Spleen (tissue), 11 donors: Measurements from ENCODE around the gene MYADM. TPM values are rescaled to one million over a fixed set of nuclear protein-coding genes. Genes with fewer than 3 reads are reported as not detected.
A peak's percentile ranks its signal among the peaks of the same experiment; 100 is the strongest.

Source experiments
- DNase-seq: peaks from one replicate; pipeline ENCODE4 v3.0.0-alpha.2; 2020
- H3K27ac ChIP-seq, 8 donors: fragments of 200-600 bp; sonication (generic) in 7 of 8; 1 replicate in 4 of 8; 2 replicates in 4 of 8; pipeline versions ENCODE4 v1.5.0 to v1.8.0; 2016 to 2021; ENCODE audit warnings: inconsistent platforms in 4 of 8, mild to moderate bottlenecking in 4 of 8, moderate library complexity in 1 of 8
- H3K27me3 ChIP-seq, 7 donors: fragments of 200-600 bp; sonication (generic) in 6 of 7; replicated peaks in 1 of 7; 1 replicate in 4 of 7; 2 replicates in 3 of 7; pipeline versions ENCODE4 v1.5.0 to v1.8.0; 2016 to 2021; ENCODE audit warnings: inconsistent platforms in 3 of 7, mild to moderate bottlenecking in 1 of 7
- H3K36me3 ChIP-seq, 6 donors: fragments of 200-600 bp; sonication (generic) in 5 of 6; 1 replicate in 4 of 6; 2 replicates in 2 of 6; pipeline versions ENCODE4 v1.5.0 to v1.8.0; 2016 to 2021; ENCODE audit warnings: inconsistent platforms in 2 of 6
- H3K4me1 ChIP-seq, 6 donors: fragments of 200-600 bp; sonication (generic) in 5 of 6; 1 replicate in 3 of 6; 2 replicates in 3 of 6; pipeline versions ENCODE4 v1.5.0 to v1.8.0; 2016 to 2021; ENCODE audit warnings: inconsistent platforms in 3 of 6
- H3K4me3 ChIP-seq, 8 donors: fragments of 200-600 bp; sonication (generic) in 7 of 8; 1 replicate in 4 of 8; 2 replicates in 4 of 8; pipeline versions ENCODE4 v1.5.0 to v1.8.0; 2016 to 2021; ENCODE audit warnings: inconsistent platforms in 4 of 8, mild to moderate bottlenecking in 4 of 8, moderate library complexity in 2 of 8
- H3K9me3 ChIP-seq, 8 donors: fragments of 200-600 bp; sonication (generic) in 7 of 8; 1 replicate in 4 of 8; 2 replicates in 4 of 8; pipeline versions ENCODE4 v1.5.0 to v1.8.0; 2016 to 2021; ENCODE audit warnings: inconsistent platforms in 4 of 8
- POLR2A ChIP-seq, 3 donors: fragments of 450-650 bp; IDR thresholded peaks; one replicate each; pipeline ENCODE4 v1.5.1; 2017; ENCODE audit warnings: antibody characterized with exemption in 3 of 3, mild to moderate bottlenecking in 1 of 3
- POLR2AphosphoS5 ChIP-seq, 3 donors: sonication (generic); formaldehyde crosslinking; IDR thresholded peaks; one replicate each; pipeline ENCODE4 v1.5.1; 2017; ENCODE audit warnings: antibody characterized with exemption in 3 of 3
- WGBS, 5 donors: extraction: QIAGEN DNeasy Blood & Tissue Kit in 3 of 5; methylation state at CpG; one replicate each; pipeline versions ENCODE4 v1.1.5 to v1.1.7; 2013 to 2018; 5-methylcytosine and 5-hydroxymethylcytosine counted together
- intact Hi-C: fragments of 100-400 bp; cut with DNase I; formaldehyde crosslinking; loops from one replicate; pipeline ENCODE4 v1.15.0; 2023; ENCODE audit warnings: low total_unique reads
- polyA plus RNA-seq, 3 donors: library from polyadenylated mRNA; stranded (reverse); fragments of 200-250 nt; gene quantifications; one replicate each; pipeline ENCODE4 v1.2.1, GENCODE V29; 2013
- total RNA-seq, 7 donors: library from RNA; depleted of rRNA in 3 of 7; stranded (reverse); fragments of >200 nt in 3 of 7; fragmentation: NEBNext Ultra II Directional in 4 of 7; extraction: Animal tissue kit (Norgen Biotek cat#: 25700) in 4 of 7; gene quantifications; one replicate each; pipeline versions ENCODE4 v1.1.0 to v1.2.1, GENCODE V29; 2016 to 2021
- TF ChIP-seq, protein P1 (sequence below), 11 experiments: fragments of 200-600 bp in 7 of 11; fragments of 450-650 bp in 4 of 11; sonication (generic) in 4 of 11; IDR thresholded peaks in 8 of 11; conservative IDR thresholded peaks in 3 of 11; 1 replicate in 7 of 11; 2 replicates in 4 of 11; pipeline versions ENCODE4 v1.4.0 to v1.8.0; 2016 to 2021; ENCODE audit warnings: antibody characterized with exemption in 11 of 11, inconsistent platforms in 4 of 11, mild to moderate bottlenecking in 1 of 11
- donor health status: healthy with polysubstance abuse.
- donor health status: DM: no; HTN: no; CAD: no; lungs with moderate emphysema.
- donor health status: DM: no; HTN: no; CAD: no.
- donor health status: Bipolar disorder and iron deficiency.
- donor health status: healthy.
- donor health status: DM: no; HTN: no; CAD: no.
- donor health status: DM: yes; HTN: yes; CAD: no.

The MYADM gene
- total and polyA plus RNA-seq, 10 donors, result 9.1 to 146 (median 50.8) TPM

DNA sequence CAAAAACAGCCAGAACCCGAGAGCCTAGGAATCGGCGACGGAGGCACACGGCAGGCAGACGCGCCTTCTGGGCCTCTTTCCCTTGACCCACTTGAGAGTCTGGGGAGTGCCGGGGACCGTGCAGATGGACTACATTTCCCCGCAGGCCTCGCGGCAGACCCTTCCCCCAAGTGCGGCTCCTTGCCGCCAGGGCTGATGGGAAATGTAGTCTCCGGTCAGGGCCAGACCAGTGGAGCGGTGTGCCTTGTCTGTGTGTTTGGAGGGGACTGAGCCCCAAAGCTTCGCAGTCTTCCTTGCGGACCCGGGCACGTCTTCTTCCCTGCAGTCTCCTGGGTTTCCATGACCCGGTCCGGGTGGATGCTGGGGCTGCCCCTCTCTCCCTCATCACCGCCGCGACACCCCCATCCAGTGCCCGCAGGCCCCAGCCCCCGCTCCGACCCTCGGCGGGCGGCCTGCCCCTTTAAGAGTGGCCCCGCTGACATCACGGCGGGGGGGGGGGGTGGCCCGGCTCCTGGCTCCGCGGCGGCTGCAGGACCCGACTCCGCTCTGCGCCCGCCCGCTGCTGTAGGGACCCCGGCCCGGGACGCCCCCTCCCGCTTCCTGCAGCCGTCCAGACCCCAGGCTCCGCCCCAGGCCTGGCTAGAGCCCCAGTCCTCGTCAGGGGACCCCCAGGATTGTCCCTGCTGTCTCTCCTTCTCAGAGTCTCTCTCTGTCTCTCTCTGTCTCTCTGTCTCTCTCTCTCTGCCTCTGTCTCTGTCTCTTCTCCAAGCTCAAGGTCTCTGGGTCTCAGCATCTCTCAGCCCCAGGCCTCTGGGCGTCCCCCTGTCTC lies 40.6 kb downstream of the MYADM start:
- TF ChIP-seq, protein P1, sequence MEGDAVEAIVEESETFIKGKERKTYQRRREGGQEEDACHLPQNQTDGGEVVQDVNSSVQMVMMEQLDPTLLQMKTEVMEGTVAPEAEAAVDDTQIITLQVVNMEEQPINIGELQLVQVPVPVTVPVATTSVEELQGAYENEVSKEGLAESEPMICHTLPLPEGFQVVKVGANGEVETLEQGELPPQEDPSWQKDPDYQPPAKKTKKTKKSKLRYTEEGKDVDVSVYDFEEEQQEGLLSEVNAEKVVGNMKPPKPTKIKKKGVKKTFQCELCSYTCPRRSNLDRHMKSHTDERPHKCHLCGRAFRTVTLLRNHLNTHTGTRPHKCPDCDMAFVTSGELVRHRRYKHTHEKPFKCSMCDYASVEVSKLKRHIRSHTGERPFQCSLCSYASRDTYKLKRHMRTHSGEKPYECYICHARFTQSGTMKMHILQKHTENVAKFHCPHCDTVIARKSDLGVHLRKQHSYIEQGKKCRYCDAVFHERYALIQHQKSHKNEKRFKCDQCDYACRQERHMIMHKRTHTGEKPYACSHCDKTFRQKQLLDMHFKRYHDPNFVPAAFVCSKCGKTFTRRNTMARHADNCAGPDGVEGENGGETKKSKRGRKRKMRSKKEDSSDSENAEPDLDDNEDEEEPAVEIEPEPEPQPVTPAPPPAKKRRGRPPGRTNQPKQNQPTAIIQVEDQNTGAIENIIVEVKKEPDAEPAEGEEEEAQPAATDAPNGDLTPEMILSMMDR (IDR thresholded peaks at IDR 0.05 in 8 of 11, conservative IDR thresholded peaks at IDR 0.05 in 3 of 11), result peak in 1 of 11 experiments; percentile 24
- no peak for TF ChIP-seq POLR2A (IDR thresholded peaks at IDR 0.05)
- Histone ChIP-seq H3K27me3 (peaks cover 0 to 99% (median 56%) of the 10 kb centered on the region in 7 donors), H3K36me3 (no peaks in the 10 kb centered on the region), H3K9me3 (peaks cover 0 to 4% (median 0%) of the 10 kb centered on the region in 8 donors), H3K4me3 (peak overlapping the region in 1 of 8 donors; percentile 30), H3K4me1 (peaks cover 0 to 33% (median 22%) of the 10 kb centered on the region in 6 donors), H3K27ac (no peak overlapping the region)
- intact Hi-C loops, result loop anchor here (10.0 kb wide), 1 partner anchor 116 kb away; no protein-coding TSS in a partner anchor
- peak; percentile 80 for DNase-seq
- WGBS, 5 donors, result 5 to 8% (median 6%) methylated on average over 21 to 51 of the region's 51 CpGs

DNA sequence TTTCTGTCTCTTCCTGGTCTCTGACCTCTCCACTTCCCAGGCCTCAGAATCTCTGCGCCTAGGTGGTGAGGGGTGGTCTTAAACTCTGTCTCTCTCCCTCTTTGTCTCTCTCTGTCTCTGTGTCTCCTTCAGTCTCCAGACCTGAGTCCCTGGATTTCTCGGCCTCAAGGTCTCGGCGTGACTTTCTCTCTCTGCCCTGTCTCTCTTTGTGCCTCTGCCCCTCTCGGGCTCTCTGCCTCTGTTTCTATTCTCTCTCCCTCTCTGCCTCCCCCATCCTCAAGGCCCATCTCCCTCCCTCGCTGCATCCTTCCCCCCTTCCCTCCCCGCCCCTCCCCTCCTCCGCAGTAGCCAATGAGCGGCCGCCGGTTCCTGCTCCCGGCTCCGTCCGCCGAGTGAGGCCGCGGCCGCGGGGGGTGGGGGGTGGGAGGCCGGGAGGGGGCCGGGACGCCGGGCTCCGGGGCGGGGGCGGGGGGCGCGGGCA lies 41.3 kb downstream of the MYADM start, which contains the start of gene CACNG7:
Gene CACNG7 (plus strand): TSS at position 344 of the 481 bp plus-strand sequence. CDS start 3,554 bp downstream, outside the sequence.
- Histone ChIP-seq H3K9me3 (peaks cover 0 to 4% (median 0%) of the 10 kb centered on the region in 8 donors), H3K4me1 (peaks cover 0 to 33% (median 22%) of the 10 kb centered on the region in 6 donors), H3K36me3 (no peaks in the 10 kb centered on the region), H3K27ac (no peak within 1 kb of the TSS), H3K27me3 (peaks cover 0 to 99% (median 56%) of the 10 kb centered on the region in 7 donors), H3K4me3 (peak within 1 kb of the TSS in 1 of 8 donors; percentile 30)
- TF ChIP-seq, protein P1 (IDR thresholded peaks at IDR 0.05 in 8 of 11, conservative IDR thresholded peaks at IDR 0.05 in 3 of 11), result no peak
- TF ChIP-seq POLR2A (IDR thresholded peaks at IDR 0.05) (no peak), POLR2AphosphoS5 (IDR thresholded peaks at IDR 0.05) (no peak)
- no peak for DNase-seq
- 1 to 6% (median 4%) methylated on average over 18 to 28 of the region's 28 CpGs for WGBS, 5 donors
- intact Hi-C loops, result loop anchor here (10.0 kb wide), 1 partner anchor 116 kb away; no protein-coding TSS in a partner anchor

DNA sequence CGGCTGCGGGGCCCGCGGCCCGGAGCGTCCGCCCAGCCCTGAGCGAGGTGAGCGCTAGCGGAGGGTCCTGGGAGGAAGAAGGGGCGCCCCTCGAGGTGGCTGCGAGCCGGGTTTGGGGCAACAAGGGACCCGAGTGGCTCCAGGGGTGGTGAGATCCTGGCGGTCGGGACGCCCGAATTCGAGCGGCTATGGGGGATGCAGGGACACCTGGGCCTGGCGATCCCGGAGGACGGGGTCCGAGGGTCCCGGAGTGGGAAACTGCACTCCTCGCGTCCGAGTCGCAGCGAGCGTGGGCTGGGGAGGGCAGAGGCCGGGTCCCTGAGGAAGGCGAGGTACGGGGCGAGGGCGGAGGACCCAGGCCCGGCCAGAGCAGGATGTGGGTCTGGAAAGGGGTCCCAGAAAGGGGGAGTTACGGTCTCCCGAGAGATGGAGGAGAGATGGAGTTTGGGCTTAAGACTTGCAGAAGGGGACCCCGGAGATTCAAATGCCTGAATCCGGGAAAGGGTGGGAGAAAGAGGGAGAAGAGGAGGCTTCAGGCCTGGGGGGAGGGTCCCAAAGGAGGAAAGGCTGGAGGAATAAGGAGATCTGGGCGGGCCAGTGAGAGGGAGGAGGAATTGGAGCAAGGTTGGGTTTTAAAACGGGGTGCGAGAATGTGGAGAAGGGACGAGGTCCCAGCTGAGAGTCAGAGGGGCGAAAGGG lies 41.9 kb downstream of the MYADM start:
- WGBS, 5 donors, result 2 to 4% (median 3%) methylated on average over 35 to 47 of the region's 47 CpGs
- H3K27ac ChIP-seq, result no peak overlapping the region
- intact Hi-C loops, result loop anchor here (10.0 kb wide), 1 partner anchor 115 kb away; no protein-coding TSS in a partner anchor
- DNase-seq, result no peak
- H3K4me1 ChIP-seq, result peaks cover 0 to 33% (median 22%) of the 10 kb centered on the region in 6 donors
- H3K4me3 ChIP-seq, result no peak overlapping the region
- peaks cover 0 to 99% (median 56%) of the 10 kb centered on the region in 7 donors for H3K27me3 ChIP-seq
- no peak for TF ChIP-seq POLR2A (IDR thresholded peaks at IDR 0.05)
- TF ChIP-seq, protein P1 (IDR thresholded peaks at IDR 0.05 in 8 of 11, conservative IDR thresholded peaks at IDR 0.05 in 3 of 11), result no peak
- TF ChIP-seq POLR2AphosphoS5 (IDR thresholded peaks at IDR 0.05), result no peak
- H3K9me3 ChIP-seq, result peaks cover 0 to 4% (median 0%) of the 10 kb centered on the region in 8 donors
- H3K36me3 ChIP-seq, result no peaks in the 10 kb centered on the region
